GM12878 (cell line): ENCODE results near the gene ZNF646. TPM values are rescaled to one million over a fixed set of nuclear protein-coding genes. Genes with fewer than 3 reads are reported as not detected.

ENCODE experiments used
- ASH2L ChIP-seq: fragments of 300-600, 200-600 bp; sonication (generic); IDR thresholded peaks from 2 replicates; pipeline ENCODE4 v1.6.1; 2017; ENCODE audit warnings: low read depth, mild to moderate bottlenecking, borderline replicate concordance
- CBFB ChIP-seq: IDR thresholded peaks from 2 replicates; pipeline ENCODE4 v1.6.1; 2016; ENCODE audit warnings: antibody characterized with exemption, low read depth
- EGR1 ChIP-seq, 2 experiments: IDR thresholded peaks; 1 replicate in 1 of 2; 2 replicates in 1 of 2; pipeline ENCODE4 v1.6.1; 2011 to 2012; ENCODE audit warnings: low read depth in 2 of 2, low read length in 2 of 2, borderline replicate concordance in 1 of 2, mild to moderate bottlenecking in 1 of 2, moderate library complexity in 1 of 2
- EZH2 ChIP-seq: IDR thresholded peaks from 2 replicates; pipeline ENCODE4 v1.6.1; 2012; ENCODE audit warnings: low read depth, mild to moderate bottlenecking, control low read depth, inconsistent platforms, low read length, borderline replicate concordance; ENCODE audit not compliant: control insufficient read depth
- HCFC1 ChIP-seq: fragments of 150-350 bp; IDR thresholded peaks from 2 replicates; pipeline ENCODE4 v1.6.1; 2014; ENCODE audit warnings: low read length
- NFXL1 ChIP-seq: fragments of 450-650 bp; IDR thresholded peaks from 2 replicates; pipeline ENCODE4 v1.6.1; 2017; ENCODE audit warnings: antibody characterized with exemption, mild to moderate bottlenecking, borderline replicate concordance
- NR2F1 ChIP-seq: fragments of 450-650 bp; conservative IDR thresholded peaks from 2 replicates; pipeline ENCODE4 v1.6.1; 2017; ENCODE audit warnings: mild to moderate bottlenecking
- PML ChIP-seq: IDR thresholded peaks from 2 replicates; pipeline ENCODE4 v1.6.1; 2012; ENCODE audit warnings: low read length, inconsistent platforms
- POLR2AphosphoS2 ChIP-seq: IDR thresholded peaks from 2 replicates; pipeline ENCODE4 v1.6.1; 2011; ENCODE audit warnings: low read depth, mild to moderate bottlenecking, low read length, improper control_type of control experiment, moderate library complexity
- POLR2AphosphoS5 ChIP-seq: IDR thresholded peaks from 2 replicates; pipeline ENCODE4 v1.6.1; 2011; ENCODE audit warnings: mild to moderate bottlenecking, low read length, inconsistent platforms
- POU2F2 ChIP-seq: IDR thresholded peaks from 3 replicates; pipeline ENCODE4 v1.6.1; 2011; ENCODE audit warnings: low read depth, mild to moderate bottlenecking, low read length, borderline replicate concordance
- RAD21 ChIP-seq: IDR thresholded peaks from 2 replicates; pipeline ENCODE4 v1.6.1; 2011; ENCODE audit warnings: mild to moderate bottlenecking, low read depth, low read length, moderate library complexity; ENCODE audit not compliant: insufficient read depth
- RCOR1 ChIP-seq: conservative IDR thresholded peaks from 2 replicates; pipeline ENCODE4 v1.6.1; 2012; ENCODE audit warnings: low read depth, low read length, improper control_type of control experiment
- RFX5 ChIP-seq: IDR thresholded peaks from 2 replicates; pipeline ENCODE4 v1.6.1; 2011; ENCODE audit warnings: low read depth, low read length, improper control_type of control experiment
- SIN3A ChIP-seq: IDR thresholded peaks from 2 replicates; pipeline ENCODE4 v1.6.1; 2012; ENCODE audit warnings: low read depth, low read length, improper control_type of control experiment
- SMAD5 ChIP-seq: IDR thresholded peaks from 2 replicates; pipeline ENCODE4 v1.6.1; 2016; ENCODE audit warnings: antibody characterized with exemption, low read depth
- SMARCA5 ChIP-seq: fragments of 450-650 bp; IDR thresholded peaks from 2 replicates; pipeline ENCODE4 v1.6.1; 2017; ENCODE audit warnings: mild to moderate bottlenecking
- SREBF1 ChIP-seq: IDR thresholded peaks from 2 replicates; pipeline ENCODE4 v1.6.1; 2012; ENCODE audit warnings: mild to moderate bottlenecking, low read length
- STAT1 ChIP-seq: fragments of 450-650 bp; conservative IDR thresholded peaks from 2 replicates; pipeline ENCODE4 v1.6.1; 2014; ENCODE audit warnings: antibody characterized with exemption, mild to moderate bottlenecking
- TBL1XR1 ChIP-seq: IDR thresholded peaks from 2 replicates; pipeline ENCODE4 v1.6.1; 2012; ENCODE audit warnings: low read depth, low read length, improper control_type of control experiment
- TCF7 ChIP-seq: IDR thresholded peaks from 2 replicates; pipeline ENCODE4 v1.6.1; 2014; ENCODE audit warnings: antibody characterized with exemption, borderline replicate concordance
- YY1 ChIP-seq: IDR thresholded peaks from 2 replicates; pipeline ENCODE4 v1.6.1; 2011; ENCODE audit warnings: low read depth, mild to moderate bottlenecking, low read length
- ZBED1 ChIP-seq: IDR thresholded peaks from 2 replicates; pipeline ENCODE4 v1.6.1; 2016; ENCODE audit warnings: borderline replicate concordance
- ZNF24 ChIP-seq: fragments of 450-650 bp; IDR thresholded peaks from 2 replicates; pipeline ENCODE4 v1.6.1; 2017; ENCODE audit warnings: antibody characterized with exemption, mild to moderate bottlenecking
- polyA plus RNA-seq, 11 experiments: library from polyadenylated mRNA; depleted of rRNA in 4 of 11; unstranded in 6 of 11; stranded (reverse) in 5 of 11; fragments of >200 nt; fragmentation: Nextera tagmentation in 4 of 11; fragmentation: Illumina TruSeq in 1 of 11; extraction: Ambion mirVana in 4 of 11; extraction: Trizol in 1 of 11; gene quantifications; 1 replicate in 1 of 11; 2 replicates in 10 of 11; pipeline versions ENCODE4 v1.2.1 to v1.2.3, GENCODE V29; 2011 to 2016; ENCODE audit warnings: inconsistent platforms in 2 of 11, missing spikeins in 2 of 11, low read depth in 1 of 11
- total RNA-seq, 4 experiments: library from RNA; depleted of rRNA in 3 of 4; stranded (reverse); fragments of >200 nt in 3 of 4; fragmentation: Illumina TruSeq in 1 of 4; extraction: Trizol in 1 of 4; gene quantifications; 2 replicates each; pipeline versions ENCODE4 v1.2.1 to v1.2.3, GENCODE V29; 2013 to 2021
- TF ChIP-seq, protein P1 (sequence below): fragments of 450-650 bp; IDR thresholded peaks from 2 replicates; pipeline ENCODE4 v1.6.1; 2016; ENCODE audit warnings: mild to moderate bottlenecking
- TF ChIP-seq, protein P2 (sequence below): fragments of 450-650 bp; IDR thresholded peaks from 2 replicates; pipeline ENCODE4 v1.6.1; 2017; ENCODE audit warnings: low read depth, mild to moderate bottlenecking, moderate library complexity
- TF ChIP-seq, protein P3 (sequence below): fragments of 450-650 bp; IDR thresholded peaks from 2 replicates; pipeline ENCODE4 v1.6.1; 2018; ENCODE audit warnings: borderline replicate concordance, mild to moderate bottlenecking; ENCODE audit not compliant: partially characterized antibody

Gene ZNF646
- total and polyA plus RNA-seq, 10 of the 15 experiments (the other 5 are each of a cell fraction or from before 2014, with no cell fraction given): 0.10 to 21.8 (median 6.4) TPM

DNA sequence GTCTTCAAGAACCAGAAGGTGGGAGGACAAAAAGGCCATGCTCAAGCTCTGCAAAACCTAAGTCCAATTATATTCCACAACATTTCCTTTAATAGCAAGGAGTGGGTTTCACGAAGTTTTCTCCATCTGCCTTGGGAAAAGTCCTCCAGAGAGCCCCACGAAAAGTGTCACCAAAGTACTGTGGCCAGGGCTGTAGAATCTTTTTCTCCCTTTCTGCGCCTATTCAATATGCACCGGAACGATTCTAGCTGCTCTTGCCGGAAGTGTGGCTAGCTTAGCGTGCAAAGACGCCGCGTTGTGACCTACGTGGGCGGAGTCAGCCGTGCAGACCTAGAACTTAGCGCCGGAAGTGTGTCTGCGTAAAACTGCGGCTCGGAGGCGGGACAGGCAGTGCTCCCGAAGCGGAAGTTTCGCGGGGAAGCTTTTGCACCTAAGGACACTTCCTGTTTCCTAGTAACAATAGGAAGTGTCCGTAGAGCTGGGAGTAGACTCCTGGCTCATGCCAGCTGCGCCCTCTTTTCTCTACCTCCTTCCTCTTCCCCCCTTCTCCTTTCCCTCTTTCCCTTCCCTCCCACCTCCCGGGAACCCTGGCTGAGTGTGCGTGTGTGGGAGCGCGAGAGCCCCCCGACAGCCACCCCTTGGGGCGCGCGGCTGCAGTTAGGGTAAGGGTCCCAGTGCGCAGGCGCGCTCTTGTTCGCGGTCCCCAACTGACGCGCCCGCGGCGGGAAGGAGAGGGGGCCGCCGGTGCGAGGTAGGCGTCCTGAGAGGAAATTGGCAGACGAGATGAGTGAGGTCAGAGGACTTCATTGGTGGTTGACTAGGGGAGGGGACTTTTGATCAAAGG lies at the start of gene ZNF646, which contains the start of gene ZNF668 (continued):
- TF ChIP-seq SMARCA5: peak; percentile 19; the same call in 1 of the 2 replicates
- 0 out of 2 replicates have a peak, but pooled peaks have one; percentile 39 for TF ChIP-seq CBFB
- peak; percentile 98 for TF ChIP-seq PML
- TF ChIP-seq YY1: peak; percentile 71
- TF ChIP-seq, protein P1, sequence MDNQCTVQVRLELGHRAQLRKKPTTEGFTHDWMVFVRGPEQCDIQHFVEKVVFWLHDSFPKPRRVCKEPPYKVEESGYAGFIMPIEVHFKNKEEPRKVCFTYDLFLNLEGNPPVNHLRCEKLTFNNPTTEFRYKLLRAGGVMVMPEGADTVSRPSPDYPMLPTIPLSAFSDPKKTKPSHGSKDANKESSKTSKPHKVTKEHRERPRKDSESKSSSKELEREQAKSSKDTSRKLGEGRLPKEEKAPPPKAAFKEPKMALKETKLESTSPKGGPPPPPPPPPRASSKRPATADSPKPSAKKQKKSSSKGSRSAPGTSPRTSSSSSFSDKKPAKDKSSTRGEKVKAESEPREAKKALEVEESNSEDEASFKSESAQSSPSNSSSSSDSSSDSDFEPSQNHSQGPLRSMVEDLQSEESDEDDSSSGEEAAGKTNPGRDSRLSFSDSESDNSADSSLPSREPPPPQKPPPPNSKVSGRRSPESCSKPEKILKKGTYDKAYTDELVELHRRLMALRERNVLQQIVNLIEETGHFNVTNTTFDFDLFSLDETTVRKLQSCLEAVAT: peak; percentile 72; the same call in 1 of the 2 replicates
- TF ChIP-seq POLR2AphosphoS2: peak; percentile 94
- no peak for TF ChIP-seq STAT1
- no peak for TF ChIP-seq TBL1XR1
- peak; percentile 71 for TF ChIP-seq SIN3A
- TF ChIP-seq SREBF1: peak; percentile 69
- TF ChIP-seq ZBED1: peak; percentile 71
- TF ChIP-seq, protein P2, sequence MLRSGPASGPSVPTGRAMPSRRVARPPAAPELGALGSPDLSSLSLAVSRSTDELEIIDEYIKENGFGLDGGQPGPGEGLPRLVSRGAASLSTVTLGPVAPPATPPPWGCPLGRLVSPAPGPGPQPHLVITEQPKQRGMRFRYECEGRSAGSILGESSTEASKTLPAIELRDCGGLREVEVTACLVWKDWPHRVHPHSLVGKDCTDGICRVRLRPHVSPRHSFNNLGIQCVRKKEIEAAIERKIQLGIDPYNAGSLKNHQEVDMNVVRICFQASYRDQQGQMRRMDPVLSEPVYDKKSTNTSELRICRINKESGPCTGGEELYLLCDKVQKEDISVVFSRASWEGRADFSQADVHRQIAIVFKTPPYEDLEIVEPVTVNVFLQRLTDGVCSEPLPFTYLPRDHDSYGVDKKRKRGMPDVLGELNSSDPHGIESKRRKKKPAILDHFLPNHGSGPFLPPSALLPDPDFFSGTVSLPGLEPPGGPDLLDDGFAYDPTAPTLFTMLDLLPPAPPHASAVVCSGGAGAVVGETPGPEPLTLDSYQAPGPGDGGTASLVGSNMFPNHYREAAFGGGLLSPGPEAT: peak; percentile 43
- TF ChIP-seq SMAD5: peak; percentile 85; the same call in 1 of the 2 replicates
- TF ChIP-seq HCFC1: peak; percentile 90
- peak; percentile 84 for TF ChIP-seq POLR2AphosphoS5
- TF ChIP-seq RCOR1: no peak
- TF ChIP-seq NR2F1: no peak
- TF ChIP-seq TCF7: no peak; the same call in 1 of the 2 replicates
- TF ChIP-seq NFXL1: peak; percentile 96
- peak; percentile 55; the same call in 2 of the 3 replicates for TF ChIP-seq POU2F2
- peak; percentile 73 to 88 for TF ChIP-seq EGR1 (IDR thresholded peaks at IDR 0.05; ENCODE audit: borderline replicate concordance in 1 of 2, low read depth in 2 of 2, low read length in 2 of 2)
- TF ChIP-seq RFX5: no peak; the same call in 1 of the 2 replicates
- TF ChIP-seq RAD21: no peak
- TF ChIP-seq EZH2: no peak
- TF ChIP-seq, protein P3, sequence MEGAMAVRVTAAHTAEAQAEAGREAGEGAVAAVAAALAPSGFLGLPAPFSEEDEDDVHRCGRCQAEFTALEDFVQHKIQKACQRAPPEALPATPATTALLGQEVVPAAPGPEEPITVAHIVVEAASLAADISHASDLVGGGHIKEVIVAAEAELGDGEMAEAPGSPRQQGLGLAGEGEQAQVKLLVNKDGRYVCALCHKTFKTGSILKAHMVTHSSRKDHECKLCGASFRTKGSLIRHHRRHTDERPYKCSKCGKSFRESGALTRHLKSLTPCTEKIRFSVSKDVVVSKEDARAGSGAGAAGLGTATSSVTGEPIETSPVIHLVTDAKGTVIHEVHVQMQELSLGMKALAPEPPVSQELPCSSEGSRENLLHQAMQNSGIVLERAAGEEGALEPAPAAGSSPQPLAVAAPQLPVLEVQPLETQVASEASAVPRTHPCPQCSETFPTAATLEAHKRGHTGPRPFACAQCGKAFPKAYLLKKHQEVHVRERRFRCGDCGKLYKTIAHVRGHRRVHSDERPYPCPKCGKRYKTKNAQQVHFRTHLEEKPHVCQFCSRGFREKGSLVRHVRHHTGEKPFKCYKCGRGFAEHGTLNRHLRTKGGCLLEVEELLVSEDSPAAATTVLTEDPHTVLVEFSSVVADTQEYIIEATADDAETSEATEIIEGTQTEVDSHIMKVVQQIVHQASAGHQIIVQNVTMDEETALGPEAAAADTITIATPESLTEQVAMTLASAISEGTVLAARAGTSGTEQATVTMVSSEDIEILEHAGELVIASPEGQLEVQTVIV: peak; percentile 80
- TF ChIP-seq ASH2L: no peak
- TF ChIP-seq ZNF24: no peak; the same call in 1 of the 2 replicates
